ENCODE results near the gene KY.
"Not testable (repeated sequence)": the region's sequence is repeated elsewhere in the genome, so short reads cannot be mapped to it uniquely, and the experiment has no call there.

KY gene

DNA sequence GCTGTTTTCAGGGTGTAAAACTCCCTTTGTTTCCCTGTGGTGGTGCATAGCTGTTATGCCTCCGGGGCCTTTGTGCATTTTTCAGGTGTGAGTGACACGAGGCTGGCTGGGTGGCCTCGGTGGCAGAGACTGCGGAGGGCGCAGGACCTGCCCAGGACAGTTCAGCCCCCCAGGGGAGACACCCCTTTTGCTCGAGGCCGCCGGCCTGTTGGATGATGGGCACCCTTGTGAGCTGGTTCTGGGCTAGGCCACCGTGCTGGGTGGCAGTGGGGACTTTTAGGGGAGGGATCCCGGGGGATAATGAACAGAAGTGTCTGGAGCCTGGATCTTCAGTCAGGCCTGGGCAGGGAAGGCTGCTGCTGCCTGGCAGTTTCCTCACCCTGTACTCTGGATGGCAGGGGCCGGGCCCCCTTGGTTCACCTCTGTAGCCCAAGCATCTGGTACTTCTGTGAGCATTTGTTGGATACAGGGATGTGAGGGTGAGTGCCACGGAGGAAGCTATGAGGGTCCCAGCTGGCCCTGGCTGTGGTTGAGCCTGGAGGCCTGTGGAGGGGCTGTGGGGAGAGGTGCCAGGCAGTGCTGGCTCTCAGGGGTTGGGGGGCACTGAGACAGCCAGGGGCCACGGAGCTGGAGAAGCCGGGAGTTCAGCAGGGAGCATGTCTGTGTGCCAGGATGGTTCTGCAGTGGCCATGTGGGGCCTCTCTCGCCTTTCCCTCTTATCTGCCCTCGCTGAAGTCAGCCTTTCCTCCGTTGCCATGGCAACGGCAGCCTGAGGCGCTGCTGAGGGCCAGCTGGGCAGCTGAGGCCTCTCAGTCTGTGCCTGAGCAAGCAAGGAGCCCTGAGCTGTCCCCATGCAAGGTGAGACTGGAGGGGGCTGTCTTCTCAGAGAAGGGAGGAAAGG lies 49.0 kb downstream of the KY start:
- DNase-seq (ENCODE audit: low read depth) = no peak

DNA sequence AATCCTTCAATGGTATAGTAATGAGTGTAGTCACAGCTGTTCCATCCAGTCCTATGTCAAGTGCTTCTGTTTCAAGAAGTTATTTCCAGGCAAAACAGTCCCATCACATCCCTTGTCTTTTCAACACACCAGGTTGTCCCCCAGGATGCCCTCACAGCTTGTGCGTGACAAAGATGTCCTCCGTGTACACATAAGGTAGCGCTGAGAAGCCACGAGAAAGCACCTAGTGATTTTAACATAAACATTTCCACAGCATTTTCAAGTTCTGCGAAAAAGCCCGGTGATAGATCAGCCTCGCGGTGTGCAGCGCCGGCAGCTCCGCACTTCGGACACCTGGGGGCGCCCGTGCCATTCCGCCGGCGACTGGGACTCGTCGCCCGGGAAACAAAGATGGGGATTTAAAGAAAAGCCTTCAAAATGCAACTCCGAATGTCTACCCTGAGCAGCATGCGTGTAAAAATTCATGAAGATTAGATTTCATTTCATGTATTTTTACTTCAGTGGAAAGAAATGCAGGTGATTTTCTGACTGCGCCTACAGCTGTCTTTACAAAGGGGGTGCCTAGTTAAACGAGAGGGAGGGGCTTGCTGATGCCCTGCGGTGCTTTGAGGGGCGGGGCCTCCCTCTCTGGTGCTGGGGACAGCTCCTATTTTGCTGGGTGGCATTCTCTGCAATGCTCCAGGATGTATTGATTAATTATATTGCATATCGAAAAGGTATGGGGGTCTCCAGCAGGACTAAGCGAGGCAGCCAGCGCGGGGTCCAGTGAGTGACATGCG lies 49.9 kb downstream of the KY start:
- DNase-seq (ENCODE audit: low read depth) = peak; percentile 35

DNA sequence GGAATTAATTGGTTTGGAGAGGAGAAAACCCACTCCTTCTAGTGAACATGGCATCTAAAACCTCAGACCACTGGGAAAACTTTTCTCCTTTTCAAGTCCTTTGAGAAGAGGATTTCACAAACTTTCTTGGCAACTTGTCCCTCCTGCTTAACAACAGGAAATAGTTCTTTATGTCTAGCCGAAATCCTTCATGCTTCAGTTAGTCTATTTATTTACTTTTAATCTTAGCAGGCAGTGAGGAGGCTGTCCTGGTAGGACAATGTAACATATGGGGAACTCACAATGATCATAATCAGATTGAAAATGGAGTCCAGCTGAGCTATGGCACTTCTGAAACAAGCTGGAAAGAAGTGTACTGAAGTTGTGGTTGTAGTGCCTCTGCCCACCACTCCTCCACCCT lies 50.6 kb downstream of the KY start:
- no peak for DNase-seq (ENCODE audit: low read depth)

DNA sequence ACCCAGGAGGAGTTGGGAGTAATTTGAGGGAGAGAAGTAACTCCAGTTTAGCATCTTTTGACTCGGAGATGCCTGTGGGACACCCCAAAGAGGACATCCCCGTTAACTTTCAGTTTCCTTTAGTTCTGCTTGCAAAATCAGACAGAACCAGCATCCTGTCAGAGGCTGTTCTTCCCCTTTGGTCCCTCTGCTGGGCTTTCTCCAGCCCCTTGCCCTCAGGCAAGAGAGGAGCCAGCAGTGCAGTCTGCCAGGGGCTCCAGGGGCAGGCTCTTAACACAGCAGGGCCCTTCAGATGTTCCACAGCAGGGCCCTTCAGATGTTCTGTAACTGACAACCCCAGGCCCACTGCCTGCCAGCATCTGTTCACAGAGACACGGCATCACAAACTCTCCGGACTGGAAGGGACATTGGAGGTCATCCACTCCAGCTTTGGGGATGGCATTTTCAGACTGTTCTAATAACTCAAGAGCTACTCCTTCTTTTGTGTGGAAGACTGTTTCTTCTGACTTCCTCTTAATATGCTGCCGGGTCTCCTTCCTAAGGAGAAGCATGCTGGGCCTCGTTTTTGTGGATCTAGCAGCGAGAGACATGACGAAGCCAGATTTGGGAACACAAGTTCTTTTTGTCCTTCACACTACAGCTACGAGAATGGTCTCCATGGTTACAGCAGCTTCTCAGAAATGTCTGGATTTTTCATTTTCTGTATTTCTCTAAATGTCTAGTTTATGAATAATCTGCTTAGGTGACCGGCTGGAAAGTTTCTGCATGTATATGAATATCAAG lies 51.9 kb downstream of the KY start:
- DNase-seq (ENCODE audit: low read depth) = no peak

DNA sequence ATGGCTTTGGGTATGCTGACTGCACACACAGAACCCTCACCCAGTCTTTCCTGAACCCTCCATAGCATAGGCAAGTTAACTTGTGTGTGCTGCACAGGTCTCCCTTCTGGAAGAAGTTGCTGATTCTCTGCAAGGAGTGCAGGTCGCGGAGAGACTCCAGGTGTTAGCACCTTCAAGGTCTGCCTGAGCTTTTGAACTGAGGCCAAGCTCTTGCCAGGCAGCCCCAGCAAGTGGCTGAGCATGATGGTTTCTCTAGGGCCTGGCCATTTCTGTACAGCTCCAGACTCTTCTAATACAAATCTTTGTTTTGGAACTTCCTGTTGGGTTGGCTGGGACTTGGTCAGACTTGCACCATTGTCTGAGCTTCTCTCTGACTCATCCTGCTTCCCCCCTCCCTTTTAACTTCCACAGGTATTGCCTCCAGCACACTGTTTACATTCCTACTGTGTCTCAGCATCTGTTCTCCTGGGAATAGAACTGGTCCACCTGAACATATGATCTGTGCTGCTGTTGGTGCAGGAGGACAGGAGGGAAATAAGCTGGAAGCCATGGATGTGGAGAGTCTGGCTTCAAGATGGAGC lies 53.3 kb downstream of the KY start:
- DNase-seq (ENCODE audit: low read depth) = no peak

DNA sequence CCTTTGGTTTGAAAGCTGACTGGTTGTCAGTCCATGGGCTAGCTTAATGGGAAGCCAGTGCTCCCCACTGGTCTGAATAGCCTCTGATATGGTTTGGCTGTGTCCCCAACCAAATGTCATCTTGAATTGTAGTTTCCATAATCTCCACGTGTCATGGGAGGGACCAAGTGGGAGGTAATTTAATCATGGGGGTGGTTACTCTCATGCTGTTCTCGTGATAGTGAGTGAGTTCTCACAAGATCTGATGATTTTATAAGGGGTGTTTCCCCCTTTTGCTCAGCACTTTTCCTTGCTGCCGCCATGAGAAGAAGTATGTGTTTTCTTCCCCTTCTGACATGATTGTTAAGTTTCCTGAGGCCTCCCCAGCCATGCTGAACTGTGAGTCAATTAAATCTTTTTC lies 55.8 kb downstream of the KY start:
- DNase-seq (ENCODE audit: low read depth) = not testable (repeated sequence)

DNA sequence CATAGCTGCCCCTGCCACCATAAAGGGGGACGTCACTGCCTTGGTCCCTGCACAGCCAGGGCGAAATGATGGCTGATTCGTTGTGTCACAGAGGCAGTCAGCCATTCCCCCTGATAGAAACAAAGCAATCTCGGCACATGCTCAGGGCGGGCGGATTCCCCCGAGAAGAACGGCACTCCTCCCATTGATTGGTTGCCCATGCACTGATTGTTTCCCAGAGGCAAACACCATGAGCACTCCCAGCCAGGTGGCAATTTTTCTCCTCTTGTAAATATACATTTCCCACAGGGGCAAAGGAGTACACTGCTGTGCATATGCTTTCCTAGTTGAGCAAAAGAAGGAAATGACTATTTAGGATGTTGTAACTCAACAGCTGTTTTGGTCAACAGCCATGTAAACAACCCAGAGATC lies 56.5 kb downstream of the KY start:
- DNase-seq (ENCODE audit: low read depth) = no peak

DNA sequence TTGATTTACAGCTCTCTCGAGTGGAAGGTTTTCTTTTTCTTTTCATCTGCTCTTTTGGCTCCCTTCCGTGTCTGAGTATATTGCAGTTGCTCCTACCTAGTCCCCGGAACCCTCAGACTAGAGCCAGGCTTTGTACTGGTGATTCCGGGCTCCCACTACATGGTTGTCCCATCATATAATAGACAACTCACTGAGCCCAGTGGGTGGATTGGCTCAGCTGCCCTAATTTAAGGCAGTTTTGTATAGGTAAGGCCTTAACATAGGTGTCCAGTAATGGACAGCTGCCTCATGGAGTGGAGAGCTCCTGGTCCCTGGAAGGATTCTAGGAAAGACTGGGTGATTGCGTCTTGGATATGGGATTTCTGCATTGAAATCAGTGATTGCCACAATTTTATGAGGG lies 58.0 kb downstream of the KY start:
- no peak for DNase-seq (ENCODE audit: low read depth)

DNA sequence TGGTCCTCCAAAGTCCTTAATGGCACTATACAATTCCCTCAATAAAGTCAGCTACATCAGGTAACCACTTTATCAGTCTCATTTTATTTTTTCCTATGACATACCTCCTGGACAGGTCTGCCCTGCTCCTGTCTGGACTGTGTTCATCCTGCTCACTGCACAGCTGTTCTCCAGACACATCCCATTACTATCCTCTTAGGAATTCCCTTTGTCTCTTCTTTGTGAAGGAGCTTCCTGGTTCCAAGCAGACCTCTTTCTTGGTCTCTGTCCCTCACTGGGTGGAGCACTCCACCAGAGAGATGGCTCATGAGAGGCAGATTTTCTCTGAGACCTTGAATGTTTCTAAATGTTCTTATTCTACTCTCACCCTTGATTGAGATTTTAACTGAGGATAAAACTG lies 60.1 kb downstream of the KY start:
- DNase-seq (ENCODE audit: low read depth) = no peak

DNA sequence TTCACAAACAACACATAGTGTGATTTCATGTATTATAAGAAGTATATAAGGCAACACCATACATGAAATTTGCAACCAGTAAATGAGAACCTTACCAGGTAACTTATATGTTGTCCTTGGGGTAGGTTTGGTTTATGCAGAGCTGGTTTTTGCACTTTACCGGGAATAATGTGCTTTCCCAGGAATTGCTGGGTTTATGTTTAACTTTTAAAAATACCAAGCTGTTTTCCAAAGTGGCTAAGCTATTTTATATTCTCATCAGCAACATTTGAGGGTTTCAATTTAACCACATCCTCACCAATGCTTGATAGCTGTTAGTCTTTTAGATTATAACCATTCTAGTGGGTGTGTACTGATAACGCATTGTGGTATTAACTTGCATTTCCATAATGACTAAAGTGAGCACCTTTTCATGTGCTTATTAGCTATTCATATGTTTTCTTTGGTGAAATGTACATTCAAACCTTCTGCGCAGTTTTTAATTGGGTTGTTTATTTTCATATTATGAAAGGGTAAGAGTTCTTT lies 71.6 kb downstream of the KY start:
- no peak for DNase-seq (ENCODE audit: low read depth)

DNA sequence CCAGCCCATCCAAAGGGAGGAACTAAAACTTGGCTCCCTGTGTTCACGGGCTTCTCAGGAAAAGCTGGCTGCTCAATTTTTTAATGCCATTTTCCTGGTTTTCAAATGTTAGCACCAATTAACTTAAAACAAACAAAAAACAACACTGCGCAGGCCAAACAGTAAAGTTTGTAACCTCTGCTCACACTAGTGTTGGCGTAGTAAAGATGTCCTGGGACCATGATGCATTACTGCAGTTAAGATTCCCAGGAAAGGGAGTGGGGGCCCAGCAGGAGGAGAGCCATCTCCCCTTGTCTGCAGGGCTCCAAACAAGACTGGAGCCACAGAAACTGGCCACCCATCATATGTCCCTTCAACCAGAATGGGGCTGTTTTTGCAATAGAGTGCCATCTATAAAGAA lies 74.0 kb downstream of the KY start:
- DNase-seq (ENCODE audit: low read depth) = no peak

DNA sequence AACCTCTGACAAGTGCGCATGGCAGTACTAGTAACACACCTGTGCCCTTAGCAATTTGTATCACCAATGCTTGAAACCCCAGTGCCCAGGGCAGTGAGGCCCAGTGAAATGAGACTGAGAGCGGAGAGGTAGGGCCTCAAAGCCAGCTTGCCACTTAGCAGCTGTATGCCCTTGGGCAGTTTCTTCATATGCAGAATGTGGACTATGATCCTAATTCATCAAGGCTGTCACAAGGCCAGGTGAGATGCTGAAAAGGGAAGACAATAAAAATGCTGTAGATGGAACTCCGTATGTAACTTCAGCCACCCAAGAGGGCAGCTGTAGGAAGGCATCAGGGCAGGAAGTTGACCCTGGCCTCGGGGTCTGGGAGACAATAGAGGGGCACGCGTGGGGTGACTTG lies 74.4 kb downstream of the KY start:
- no peak for DNase-seq (ENCODE audit: low read depth)

DNA sequence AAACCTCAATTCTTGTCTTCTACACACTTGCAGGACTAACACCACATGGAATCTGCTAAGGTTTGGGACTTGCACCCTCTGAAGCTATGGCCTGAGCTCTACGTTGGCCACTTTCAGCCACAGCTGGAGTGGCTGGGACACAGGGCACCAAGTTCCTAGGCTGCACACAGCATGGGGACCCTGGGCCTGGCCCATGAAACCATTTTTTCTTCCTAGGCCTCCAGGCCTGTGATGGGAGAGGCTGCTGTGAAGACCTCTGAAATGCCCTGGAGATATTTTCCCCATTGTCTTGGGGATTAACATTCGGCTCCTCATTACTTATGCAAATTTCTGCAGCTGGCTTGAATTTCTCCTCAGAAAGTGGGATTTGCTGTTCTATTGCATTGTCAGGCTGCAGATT lies 80.9 kb downstream of the KY start:
- DNase-seq (ENCODE audit: low read depth) = not testable (repeated sequence)

DNA sequence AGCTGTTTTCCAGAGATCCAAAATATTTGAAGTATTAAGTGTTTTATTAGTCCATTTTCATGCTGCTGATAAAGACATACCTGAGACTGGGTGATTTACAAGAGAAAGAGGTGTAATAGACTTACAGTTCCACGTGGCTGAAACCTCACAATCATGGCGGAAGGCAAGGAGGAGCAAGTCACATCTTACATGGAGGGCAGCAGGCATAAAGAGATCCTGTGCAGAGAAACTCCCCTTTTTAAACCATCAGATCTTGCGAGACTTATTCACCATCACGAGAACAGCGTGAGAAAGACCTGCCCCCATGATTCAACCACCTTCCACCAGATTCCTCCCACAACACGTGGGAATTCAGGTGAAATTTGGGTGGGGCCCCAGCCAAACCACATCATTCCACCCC lies 82.0 kb downstream of the KY start:
- DNase-seq (ENCODE audit: low read depth) = no peak

DNA sequence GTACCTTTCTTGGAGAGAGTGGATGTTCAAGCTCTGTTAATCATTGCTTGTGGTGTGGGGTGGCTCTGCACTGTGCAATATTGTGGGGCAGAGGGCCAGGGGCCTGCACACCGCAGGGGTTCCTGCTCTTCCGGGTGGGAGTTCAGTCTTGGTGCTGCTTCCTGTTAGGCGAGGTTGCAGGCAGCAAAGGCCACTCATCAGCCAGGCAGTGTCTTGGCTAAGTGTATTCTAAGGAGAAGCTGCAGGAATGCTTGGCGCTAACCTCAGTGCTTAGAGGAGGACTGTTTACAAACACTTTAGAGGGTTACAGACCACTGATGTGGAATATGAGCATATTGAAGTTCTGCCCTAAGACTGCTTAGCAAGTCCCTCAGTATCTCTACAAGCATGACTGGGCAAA lies 83.2 kb downstream of the KY start:
- no peak for DNase-seq (ENCODE audit: low read depth)

DNA sequence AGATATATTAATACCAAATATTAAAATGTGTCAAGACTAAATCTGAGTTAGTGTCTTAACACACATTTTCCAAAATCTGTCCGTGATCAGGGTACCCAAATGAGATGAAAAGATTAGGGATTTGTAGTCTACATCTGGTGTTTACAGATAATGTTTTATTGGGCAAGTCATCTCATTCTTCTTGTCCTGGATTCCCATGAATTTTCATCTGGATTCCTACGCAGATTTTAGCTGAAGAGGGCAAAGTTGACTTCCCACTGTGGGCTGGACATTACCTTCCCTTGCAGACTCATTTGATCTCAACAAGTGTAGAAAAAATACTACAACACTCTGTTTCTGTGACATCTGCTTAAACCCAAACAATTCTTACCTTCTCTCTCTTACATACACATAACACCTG lies 85.8 kb downstream of the KY start:
- no peak for DNase-seq (ENCODE audit: low read depth)

DNA sequence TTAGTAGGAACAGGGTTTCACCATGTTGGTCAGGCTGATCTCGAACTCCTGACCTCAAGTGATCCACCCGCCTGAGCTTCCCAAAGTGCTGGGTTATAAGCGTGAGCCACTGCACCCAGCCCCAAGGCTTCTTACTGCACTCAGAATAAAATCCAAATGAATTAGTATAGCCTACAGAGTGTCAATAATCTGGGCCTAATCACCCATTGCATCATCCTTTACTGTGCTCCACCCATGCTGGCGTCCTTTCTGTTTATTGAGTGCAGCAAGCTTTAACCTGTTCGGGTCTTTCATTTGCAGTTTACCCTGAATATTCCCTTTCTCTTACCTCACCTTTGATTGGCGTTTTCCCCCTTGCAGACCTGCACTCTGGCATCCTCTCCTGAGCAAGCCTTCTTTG lies 87.2 kb downstream of the KY start:
- DNase-seq (ENCODE audit: low read depth) = no peak

DNA sequence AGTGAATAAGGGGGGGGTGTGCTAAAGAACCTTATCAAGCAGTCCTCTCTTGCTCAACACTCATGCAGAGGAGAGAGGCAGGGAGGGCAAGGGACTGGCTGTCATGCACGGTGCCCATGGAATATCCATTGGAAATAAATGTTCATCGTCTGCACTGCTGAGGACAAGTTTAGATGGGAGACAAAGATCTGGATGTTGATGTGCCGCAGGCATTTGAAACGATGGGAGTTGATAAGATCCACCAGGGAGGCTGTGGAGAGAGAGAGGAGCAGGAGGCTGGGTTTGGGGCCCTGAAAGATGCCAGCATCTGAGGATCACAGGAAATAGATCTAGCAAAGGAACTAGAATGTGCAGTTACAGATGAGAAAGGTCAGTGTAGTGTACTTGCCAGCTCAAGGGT lies 88.8 kb downstream of the KY start:
- no peak for DNase-seq (ENCODE audit: low read depth)

DNA sequence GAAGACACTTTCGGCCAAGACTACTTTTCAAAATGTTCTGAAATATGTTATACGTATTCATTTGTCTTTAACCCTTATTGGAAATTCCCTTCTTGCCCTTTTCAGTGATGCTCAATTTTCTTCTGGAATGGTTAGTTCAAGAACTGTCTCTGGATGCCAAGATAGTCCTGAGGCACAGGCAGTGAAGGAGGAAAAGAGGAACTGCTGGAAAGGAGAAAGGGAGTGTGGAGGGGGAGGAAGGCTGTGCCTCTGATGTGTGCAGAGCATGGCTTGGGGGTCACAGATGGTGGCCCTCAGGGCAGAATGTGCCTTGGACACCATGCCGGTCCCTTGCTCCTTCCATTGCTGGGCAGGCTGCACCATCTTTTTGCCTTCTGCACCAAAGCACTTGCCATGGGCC lies 91.2 kb downstream of the KY start:
- DNase-seq (ENCODE audit: low read depth) = no peak

Data from HS-27A (cell line).